ENCODE measurements around the gene CAMTA1.

The CAMTA1 gene

GRCh38 chr1:7638078-7638477 is 852.8 kb downstream of the CAMTA1 start:
- no peak for DNase-seq (ENCODE audit: low spot score)

- DNase-seq (ENCODE audit: low spot score), result no peak
These were observed 854.3 kb downstream of the CAMTA1 start for GRCh38 chr1:7639435-7640131.

GRCh38 chr1:7640350-7640749 is 855.1 kb downstream of the CAMTA1 start:
- no peak for DNase-seq (ENCODE audit: low spot score)

GRCh38 chr1:7640920-7641585 is 855.8 kb downstream of the CAMTA1 start:
- no peak for DNase-seq (ENCODE audit: low spot score)

GRCh38 chr1:7641587-7642417 is 856.5 kb downstream of the CAMTA1 start:
- DNase-seq (ENCODE audit: low spot score), result no peak

- no peak for DNase-seq (ENCODE audit: low spot score)
These were observed 857.1 kb downstream of the CAMTA1 start for GRCh38 chr1:7642418-7642704.

- no peak for DNase-seq (ENCODE audit: low spot score)
These were observed 857.7 kb downstream of the CAMTA1 start for GRCh38 chr1:7642781-7643529.

- DNase-seq (ENCODE audit: low spot score), result no peak
These were observed 858.3 kb downstream of the CAMTA1 start for GRCh38 chr1:7643530-7643929.

- no peak for DNase-seq (ENCODE audit: low spot score)
These were observed 858.8 kb downstream of the CAMTA1 start for GRCh38 chr1:7644086-7644485.

GRCh38 chr1:7644961-7645750 is 859.9 kb downstream of the CAMTA1 start:
- DNase-seq (ENCODE audit: low spot score), result peak; percentile 29

- no peak for DNase-seq (ENCODE audit: low spot score)
These were observed 860.4 kb downstream of the CAMTA1 start for GRCh38 chr1:7645751-7646048.

- DNase-seq (ENCODE audit: low spot score), result no peak
These were observed 860.9 kb downstream of the CAMTA1 start for GRCh38 chr1:7646164-7646563.

- DNase-seq (ENCODE audit: low spot score), result peak; percentile 70
These were observed 862.0 kb downstream of the CAMTA1 start for GRCh38 chr1:7646981-7647901.

- DNase-seq (ENCODE audit: low spot score), result peak; percentile 28
These were observed 863.6 kb downstream of the CAMTA1 start for GRCh38 chr1:7648761-7649384.

GRCh38 chr1:7650801-7651200 is 865.5 kb downstream of the CAMTA1 start:
- no peak for DNase-seq (ENCODE audit: low spot score)

GRCh38 chr1:7651203-7651602 is 865.9 kb downstream of the CAMTA1 start:
- DNase-seq (ENCODE audit: low spot score), result no peak

- DNase-seq (ENCODE audit: low spot score), result no peak
These were observed 866.8 kb downstream of the CAMTA1 start for GRCh38 chr1:7652061-7652460.

- DNase-seq (ENCODE audit: low spot score), result no peak
These were observed 867.4 kb downstream of the CAMTA1 start for GRCh38 chr1:7652515-7653098.

- DNase-seq (ENCODE audit: low spot score), result no peak
These were observed 869.5 kb downstream of the CAMTA1 start for GRCh38 chr1:7654725-7655124.

- DNase-seq (ENCODE audit: low spot score), result no peak
These were observed 870.1 kb downstream of the CAMTA1 start for GRCh38 chr1:7655354-7655753.

Data from NAMALWA (cell line).